MM.1S (cell line): ENCODE data around the gene SLC6A12.

Source experiments
- DNase-seq: peaks from one replicate; pipeline ENCODE4 v3.0.0-alpha.2; 2015
- H2AFZ ChIP-seq: fragments of 300-600 bp; sonication (generic); 2 replicates; pipeline ENCODE4 v1.6.0; 2016; ENCODE audit warnings: antibody characterized with exemption, low read length
- H3F3A ChIP-seq: fragments of 300-600 bp; sonication (generic); 2 replicates; pipeline ENCODE4 v1.6.1; 2016; ENCODE audit warnings: mild to moderate bottlenecking, antibody characterized with exemption, low read length, moderate library complexity, mixed read lengths; ENCODE audit not compliant: insufficient read depth
- H3K27ac ChIP-seq: fragments of 300-600 bp; sonication (generic); 2 replicates; pipeline ENCODE4 v1.5.1; 2016; ENCODE audit warnings: mild to moderate bottlenecking, low read length
- H3K27me3 ChIP-seq: fragments of 300-600 bp; sonication (generic); replicated peaks from 2 replicates; pipeline ENCODE4 v1.6.0; 2016; ENCODE audit warnings: low read length; ENCODE audit not compliant: insufficient read depth
- H3K36me3 ChIP-seq: fragments of 300-600 bp; sonication (generic); replicated peaks from 2 replicates; pipeline ENCODE4 v1.6.1; 2016; ENCODE audit warnings: mild to moderate bottlenecking, low read length, mixed read lengths; ENCODE audit not compliant: insufficient read depth
- H3K4me1 ChIP-seq: fragments of 300-600 bp; sonication (generic); 2 replicates; pipeline ENCODE4 v1.6.1; 2016; ENCODE audit warnings: low read length, mixed read lengths
- H3K4me2 ChIP-seq: fragments of 300-600 bp; sonication (generic); 2 replicates; pipeline ENCODE4 v1.6.0; 2016; ENCODE audit warnings: low read depth, low read length
- H3K4me3 ChIP-seq: fragments of 300-600 bp; sonication (generic); 2 replicates; pipeline ENCODE4 v1.5.1; 2016; ENCODE audit warnings: low read length, mixed read lengths
- H3K79me2 ChIP-seq: fragments of 300-600 bp; sonication (generic); 2 replicates; pipeline ENCODE4 v1.6.1; 2016; ENCODE audit warnings: mixed run types, low read length, mixed read lengths
- H3K9ac ChIP-seq: fragments of 300-600 bp; sonication (generic); 2 replicates; pipeline ENCODE4 v1.6.1; 2016; ENCODE audit warnings: low read length, mixed read lengths
- H3K9me2 ChIP-seq: fragments of 300-600 bp; sonication (generic); replicated peaks from 2 replicates; pipeline ENCODE4 v1.6.1; 2016; ENCODE audit warnings: mild to moderate bottlenecking, low read length, mixed read lengths; ENCODE audit not compliant: insufficient read depth
- H3K9me3 ChIP-seq: fragments of 300-600 bp; sonication (generic); replicated peaks from 2 replicates; pipeline ENCODE4 v1.6.1; 2016; ENCODE audit warnings: mild to moderate bottlenecking, low read length, mixed read lengths; ENCODE audit not compliant: insufficient read depth
- H4K20me1 ChIP-seq: fragments of 300-600 bp; sonication (generic); 2 replicates; pipeline ENCODE4 v1.6.1; 2016; ENCODE audit warnings: mild to moderate bottlenecking, low read length, moderate library complexity, mixed read lengths; ENCODE audit not compliant: insufficient read depth
- EZH2 ChIP-seq: fragments of 300-600 bp; sonication (generic); optimal IDR thresholded peaks from 2 replicates; pipeline ENCODE3; 2017; ENCODE audit warnings: low read depth, mild to moderate bottlenecking, antibody characterized with exemption, low read length, mixed read lengths
- EZH2phosphoT487 ChIP-seq: fragments of 300-600 bp; sonication (generic); IDR thresholded peaks from 2 replicates; pipeline ENCODE4 v1.6.1; 2018; ENCODE audit warnings: antibody characterized with exemption, low read length
- TF ChIP-seq, protein P1 (sequence below): fragments of 300-600 bp; sonication (generic); IDR thresholded peaks from 2 replicates; pipeline ENCODE4 v1.5.1; 2016; ENCODE audit warnings: antibody characterized with exemption, low read length, mixed read lengths

Gene SLC6A12

DNA sequence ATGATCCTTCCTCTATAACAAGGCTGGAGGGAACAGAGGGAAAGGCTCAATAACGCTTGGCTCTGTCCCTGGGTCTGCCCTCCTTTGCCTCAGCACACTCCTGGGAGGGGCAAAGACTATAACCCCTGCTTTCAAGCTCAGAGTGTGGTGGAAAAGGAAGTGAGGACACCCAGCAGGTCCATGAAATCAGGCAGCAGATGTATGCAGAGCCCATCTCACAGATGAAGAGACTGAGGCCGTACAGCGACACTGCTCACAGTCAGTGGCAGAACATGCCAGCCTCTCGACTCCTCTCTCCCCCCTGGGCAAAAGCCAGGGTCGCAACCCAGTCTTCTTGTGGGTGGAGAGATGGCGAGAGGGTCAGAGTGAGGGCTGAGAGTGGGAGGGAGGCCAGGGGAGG, 39.8 kb downstream of the SLC6A12 start:
- Histone ChIP-seq H4K20me1 (no peaks in the 10 kb centered on the region), H3K4me3 (no peak overlapping the region), H3K27me3 (0 out of 2 replicates have a peak, but pooled peaks cover 4% of the 10 kb centered on the region), H3K9me2 (no peaks in the 10 kb centered on the region), H3K9ac (no peak overlapping the region), H3K9me3 (no peaks in the 10 kb centered on the region), H3K4me1 (peaks cover 9% of the 10 kb centered on the region), H3K4me2 (no peak overlapping the region), H3K27ac (no peak overlapping the region), H2AFZ (no peak overlapping the region), H3K36me3 (no peaks in the 10 kb centered on the region), H3K79me2 (no peaks in the 10 kb centered on the region), H3F3A (no peaks in the 10 kb centered on the region)
- no peak for DNase-seq
- TF ChIP-seq EZH2phosphoT487 (no peak), EZH2 (no peak)
- TF ChIP-seq, protein P1, sequence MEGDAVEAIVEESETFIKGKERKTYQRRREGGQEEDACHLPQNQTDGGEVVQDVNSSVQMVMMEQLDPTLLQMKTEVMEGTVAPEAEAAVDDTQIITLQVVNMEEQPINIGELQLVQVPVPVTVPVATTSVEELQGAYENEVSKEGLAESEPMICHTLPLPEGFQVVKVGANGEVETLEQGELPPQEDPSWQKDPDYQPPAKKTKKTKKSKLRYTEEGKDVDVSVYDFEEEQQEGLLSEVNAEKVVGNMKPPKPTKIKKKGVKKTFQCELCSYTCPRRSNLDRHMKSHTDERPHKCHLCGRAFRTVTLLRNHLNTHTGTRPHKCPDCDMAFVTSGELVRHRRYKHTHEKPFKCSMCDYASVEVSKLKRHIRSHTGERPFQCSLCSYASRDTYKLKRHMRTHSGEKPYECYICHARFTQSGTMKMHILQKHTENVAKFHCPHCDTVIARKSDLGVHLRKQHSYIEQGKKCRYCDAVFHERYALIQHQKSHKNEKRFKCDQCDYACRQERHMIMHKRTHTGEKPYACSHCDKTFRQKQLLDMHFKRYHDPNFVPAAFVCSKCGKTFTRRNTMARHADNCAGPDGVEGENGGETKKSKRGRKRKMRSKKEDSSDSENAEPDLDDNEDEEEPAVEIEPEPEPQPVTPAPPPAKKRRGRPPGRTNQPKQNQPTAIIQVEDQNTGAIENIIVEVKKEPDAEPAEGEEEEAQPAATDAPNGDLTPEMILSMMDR = no peak

DNA sequence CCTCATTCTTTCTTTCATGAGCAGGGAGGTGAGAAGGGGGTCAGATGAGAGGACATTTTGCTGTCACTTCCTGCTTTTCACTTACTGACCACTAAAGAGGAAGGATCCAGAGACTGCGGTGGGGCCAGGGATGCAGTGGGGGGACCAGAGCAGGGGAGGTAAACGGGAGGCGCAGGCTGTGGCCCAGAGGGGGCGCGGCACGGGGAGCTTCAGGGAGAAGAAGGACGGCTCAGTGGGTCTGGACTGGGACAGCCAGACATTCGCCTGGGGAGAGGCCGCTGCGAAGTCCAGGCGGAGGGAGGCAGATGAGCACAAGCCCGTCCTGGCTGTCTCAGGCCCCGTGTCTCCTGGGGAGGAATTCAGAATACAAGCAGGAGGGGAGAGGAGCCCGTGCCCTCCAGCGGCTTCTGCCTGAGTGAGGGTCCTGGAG, 41.2 kb downstream of the SLC6A12 start:
- H4K20me1 ChIP-seq = no peaks in the 10 kb centered on the region
- H3K27ac ChIP-seq = no peak overlapping the region
- no peaks in the 10 kb centered on the region for H3F3A ChIP-seq
- peaks cover 16% of the 10 kb centered on the region for H3K4me1 ChIP-seq
- H3K9ac ChIP-seq = no peak overlapping the region
- no peaks in the 10 kb centered on the region for H3K79me2 ChIP-seq
- H3K9me2 ChIP-seq = no peaks in the 10 kb centered on the region
- H3K36me3 ChIP-seq = no peaks in the 10 kb centered on the region
- H3K4me3 ChIP-seq = no peak overlapping the region
- 0 out of 2 replicates have a peak, but pooled peaks cover 4% of the 10 kb centered on the region for H3K27me3 ChIP-seq
- no peak for DNase-seq
- H3K9me3 ChIP-seq = no peaks in the 10 kb centered on the region
- H3K4me2 ChIP-seq = no peak overlapping the region
- TF ChIP-seq, protein P1 = no peak
- TF ChIP-seq EZH2 (no peak), EZH2phosphoT487 (no peak)
- H2AFZ ChIP-seq = no peak overlapping the region

DNA sequence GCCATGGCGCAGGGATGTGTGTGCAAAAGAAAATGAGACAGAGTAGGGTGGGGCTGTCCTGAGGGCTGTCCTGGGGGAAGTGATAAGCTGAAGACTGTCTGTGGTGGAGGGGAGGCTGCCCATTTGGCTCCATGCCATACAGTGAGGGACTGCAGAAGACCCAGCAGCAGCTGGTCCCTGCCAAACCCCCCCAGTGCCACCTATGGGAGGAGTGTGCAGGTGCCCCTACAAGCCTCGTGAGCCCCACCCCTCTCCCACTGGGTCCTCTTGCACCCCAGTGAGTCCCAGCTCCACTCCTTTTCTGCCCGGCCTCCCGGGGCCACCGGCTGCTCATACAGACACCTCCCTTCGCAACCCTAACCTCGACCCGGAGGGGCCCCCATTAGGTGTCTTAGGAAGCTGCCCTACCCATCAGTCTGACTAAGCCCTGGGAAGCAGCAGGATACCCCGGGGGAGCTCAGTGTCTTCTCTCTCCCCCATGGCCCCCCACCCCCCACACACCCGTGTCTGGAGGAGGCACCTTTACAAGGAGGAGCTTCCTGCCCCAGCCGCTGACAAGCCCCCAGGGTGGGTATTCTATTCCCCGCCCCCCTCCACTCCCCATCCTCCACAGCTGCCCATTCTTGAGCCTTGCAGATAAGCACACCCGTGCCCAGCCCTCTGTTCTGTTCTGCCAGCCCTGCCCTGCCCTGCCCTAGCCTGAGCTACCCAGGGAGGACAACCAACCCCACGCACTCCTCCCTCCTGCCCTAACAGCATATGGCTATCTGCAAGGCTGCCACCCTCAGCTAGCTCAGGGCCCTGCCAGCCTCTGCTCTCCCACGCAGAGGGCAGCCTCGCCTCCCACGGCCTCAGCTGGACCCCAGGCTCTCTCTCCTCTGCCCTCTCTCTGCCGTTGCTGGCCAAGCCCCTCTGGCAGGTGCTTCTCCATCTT, 41.9 kb downstream of the SLC6A12 start:
- TF ChIP-seq EZH2phosphoT487 = no peak
- no peak for TF ChIP-seq EZH2
- TF ChIP-seq, protein P1 = no peak
- DNase-seq = no peak

More for the DNA sequence above, 41.9 kb downstream of the SLC6A12 start:
- H4K20me1 ChIP-seq = no peaks in the 10 kb centered on the region
- H3K79me2 ChIP-seq = no peaks in the 10 kb centered on the region
- H3K4me3 ChIP-seq = no peak overlapping the region
- no peak overlapping the region for H2AFZ ChIP-seq
- 0 out of 2 replicates have a peak, but pooled peaks cover 4% of the 10 kb centered on the region for H3K27me3 ChIP-seq
- H3K9me3 ChIP-seq = no peaks in the 10 kb centered on the region
- H3F3A ChIP-seq = no peaks in the 10 kb centered on the region
- H3K9me2 ChIP-seq = no peaks in the 10 kb centered on the region
- no peak overlapping the region for H3K9ac ChIP-seq
- no peaks in the 10 kb centered on the region for H3K36me3 ChIP-seq
- no peak overlapping the region for H3K4me2 ChIP-seq
- no peak overlapping the region for H3K27ac ChIP-seq
- peaks cover 19% of the 10 kb centered on the region for H3K4me1 ChIP-seq
